Ovary (tissue), 9 donors: ENCODE data around the gene PLXNA3. TPM values are rescaled to one million over a fixed set of nuclear protein-coding genes. Genes with fewer than 3 reads are reported as not detected.

ENCODE experiments used
- DNase-seq, 5 donors: peaks; one replicate each; pipeline ENCODE4 v3.0.0-alpha.2; 2019 to 2020
- H3K27ac ChIP-seq, 2 donors: fragments of 200-600 bp; one replicate each; pipeline versions ENCODE4 v1.5.1 to v1.8.0; 2019 to 2022
- H3K27me3 ChIP-seq: fragments of 200-600 bp; one replicate; pipeline ENCODE4 v1.8.0; 2022
- H3K36me3 ChIP-seq: fragments of 200-600 bp; sonication (generic); one replicate; pipeline ENCODE4 v1.5.1; 2019
- H3K4me1 ChIP-seq: one replicate; pipeline ENCODE4 v1.8.1; 2013; ENCODE audit warnings: mild to moderate bottlenecking, moderate library complexity; ENCODE audit not compliant: insufficient read depth
- H3K4me3 ChIP-seq: fragments of 200-600 bp; sonication (generic); one replicate; pipeline ENCODE4 v1.5.1; 2017
- H3K9me3 ChIP-seq, 2 donors: fragments of 200-600 bp in 1 of 2; sonication (generic) in 1 of 2; one replicate each; pipeline versions ENCODE4 v1.5.1 to v1.8.1; 2013 to 2019; ENCODE audit warnings: mild to moderate bottlenecking in 1 of 2, moderate library complexity in 1 of 2
- EP300 ChIP-seq: sonication (generic); formaldehyde crosslinking; IDR thresholded peaks from one replicate; pipeline ENCODE4 v1.6.1; 2017; ENCODE audit warnings: antibody characterized with exemption
- POLR2A ChIP-seq: fragments of 450-650 bp; IDR thresholded peaks from one replicate; pipeline ENCODE4 v1.6.1; 2017; ENCODE audit warnings: antibody characterized with exemption, mild to moderate bottlenecking, moderate library complexity
- WGBS, 3 donors: extraction: QIAGEN DNeasy Blood & Tissue Kit in 1 of 3; methylation state at CpG; one replicate each; pipeline versions ENCODE4 v1.1.5 to v1.1.7; 2013 to 2017; 5-methylcytosine and 5-hydroxymethylcytosine counted together
- intact Hi-C, 4 donors: fragments of 100-400 bp; cut with DNase I; formaldehyde crosslinking; loops; one replicate each; pipeline versions ENCODE4 v1.11.0 to v1.15.1; 2022 to 2023
- polyA plus RNA-seq, 2 donors: library from polyadenylated mRNA; stranded (reverse); fragments of 200-250 nt in 1 of 2; fragments of 350-450 nt in 1 of 2; fragmentation: Illumina TruSeq in 1 of 2; extraction: RNeasy Lipid Tissue Mini Kit (QIAGEN cat#74804) in 1 of 2; gene quantifications; one replicate each; pipeline ENCODE4 v1.2.3, GENCODE V29; 2013 to 2014
- total RNA-seq, 7 donors: library from RNA; depleted of rRNA in 2 of 7; stranded (reverse); fragments of >200 nt in 2 of 7; fragmentation: NEBNext Ultra II Directional in 3 of 7; extraction: Animal tissue kit (Norgen Biotek cat#: 25700) in 3 of 7; gene quantifications; one replicate each; pipeline versions ENCODE4 v1.1.0 to v1.2.4, GENCODE V29; 2016 to 2023
- TF ChIP-seq, protein P1 (sequence below), 3 donors: fragments of 450-650 bp in 2 of 3; fragments of 200-600 bp in 1 of 3; IDR thresholded peaks; one replicate each; pipeline versions ENCODE4 v1.5.1 to v1.8.0; 2016 to 2022; ENCODE audit warnings: antibody characterized with exemption in 3 of 3, mild to moderate bottlenecking in 1 of 3
- donor health status: DM: no; HTN: no; CAD: no; lungs with moderate emphysema.
- donor health status: DM: no; HTN: no; CAD: no.
- donor health status: Bipolar disorder and iron deficiency.
- donor health status: DM: yes; HTN: yes; CAD: no.
- donor health status: DM: no; HTN: no; CAD: no.
- donor health status: DM: yes; HTN: yes; CAD: no.

Gene PLXNA3
- total and polyA plus RNA-seq, 9 donors, result 9.5 to 118 (median 43.2) TPM

DNA sequence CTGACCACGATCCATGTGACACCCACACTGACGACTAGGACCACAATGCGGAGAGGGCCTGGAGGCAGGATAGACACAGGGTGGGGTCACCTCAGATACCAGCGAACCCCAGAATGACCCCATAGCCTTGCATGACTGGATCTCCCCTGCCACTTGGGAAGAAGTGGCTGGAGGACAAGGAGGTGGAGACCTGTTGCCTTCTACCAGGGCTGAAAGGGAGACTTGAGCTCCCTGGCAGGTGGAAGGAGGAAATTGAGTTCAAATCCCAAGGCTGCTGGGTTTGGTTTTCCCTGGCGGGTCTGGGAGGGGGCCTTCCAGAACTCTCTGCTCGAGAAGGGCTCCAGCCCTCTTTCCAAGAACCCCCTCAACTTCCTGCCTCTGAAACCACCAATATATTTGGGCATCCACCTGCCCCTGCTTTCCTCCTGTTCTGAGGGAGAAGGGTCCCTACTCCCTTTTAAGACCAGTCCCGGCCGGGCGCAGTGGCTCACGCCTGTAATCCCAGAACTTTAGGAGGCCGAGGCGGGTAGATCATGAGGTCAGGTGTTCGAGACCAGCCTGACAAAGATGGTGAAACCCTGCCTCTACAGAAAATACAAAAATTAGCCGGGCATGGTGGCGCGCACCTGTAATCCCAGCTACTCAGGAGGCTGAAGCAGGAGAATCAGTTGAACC lies 54.9 kb downstream of the PLXNA3 start:
- peak overlapping the region in 1 of 2 donors; percentile 12 for H3K27ac ChIP-seq
- H3K36me3 ChIP-seq, result no peaks in the 10 kb centered on the region
- intact Hi-C loops, result no loop called here
- H3K9me3 ChIP-seq, result no peaks in the 10 kb centered on the region
- WGBS, 3 donors, result 87 to 90% (median 88%) methylated on average over 16 of the region's 16 CpGs
- DNase-seq, result no peak
- no peaks in the 10 kb centered on the region for H3K27me3 ChIP-seq
- peaks cover 4% of the 10 kb centered on the region for H3K4me1 ChIP-seq
- TF ChIP-seq POLR2A (no peak), EP300 (no peak)
- TF ChIP-seq, protein P1, sequence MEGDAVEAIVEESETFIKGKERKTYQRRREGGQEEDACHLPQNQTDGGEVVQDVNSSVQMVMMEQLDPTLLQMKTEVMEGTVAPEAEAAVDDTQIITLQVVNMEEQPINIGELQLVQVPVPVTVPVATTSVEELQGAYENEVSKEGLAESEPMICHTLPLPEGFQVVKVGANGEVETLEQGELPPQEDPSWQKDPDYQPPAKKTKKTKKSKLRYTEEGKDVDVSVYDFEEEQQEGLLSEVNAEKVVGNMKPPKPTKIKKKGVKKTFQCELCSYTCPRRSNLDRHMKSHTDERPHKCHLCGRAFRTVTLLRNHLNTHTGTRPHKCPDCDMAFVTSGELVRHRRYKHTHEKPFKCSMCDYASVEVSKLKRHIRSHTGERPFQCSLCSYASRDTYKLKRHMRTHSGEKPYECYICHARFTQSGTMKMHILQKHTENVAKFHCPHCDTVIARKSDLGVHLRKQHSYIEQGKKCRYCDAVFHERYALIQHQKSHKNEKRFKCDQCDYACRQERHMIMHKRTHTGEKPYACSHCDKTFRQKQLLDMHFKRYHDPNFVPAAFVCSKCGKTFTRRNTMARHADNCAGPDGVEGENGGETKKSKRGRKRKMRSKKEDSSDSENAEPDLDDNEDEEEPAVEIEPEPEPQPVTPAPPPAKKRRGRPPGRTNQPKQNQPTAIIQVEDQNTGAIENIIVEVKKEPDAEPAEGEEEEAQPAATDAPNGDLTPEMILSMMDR (IDR thresholded peaks at IDR 0.05), result no peak
- H3K4me3 ChIP-seq, result no peak overlapping the region

DNA sequence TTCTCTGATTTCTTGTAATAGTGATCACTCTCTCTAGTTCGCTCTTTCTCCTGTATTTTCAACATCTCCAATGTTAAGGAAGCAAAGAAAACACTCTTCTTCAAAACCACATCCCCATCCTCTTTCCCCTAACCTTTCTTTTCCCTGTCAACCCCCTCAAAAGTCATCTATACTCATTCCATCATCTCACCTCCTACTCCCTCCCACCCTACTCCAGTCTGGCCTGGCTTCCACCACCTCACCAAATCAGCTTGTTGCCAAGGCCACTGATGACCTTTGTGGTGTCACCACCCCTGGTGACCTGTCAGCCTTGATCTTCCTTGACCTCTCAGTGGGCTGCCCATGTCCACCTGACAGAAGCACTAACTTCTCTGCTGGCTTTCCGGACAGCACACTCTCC lies 55.6 kb downstream of the PLXNA3 start:
- Histone ChIP-seq H3K9me3 (no peaks in the 10 kb centered on the region), H3K27ac (no peak overlapping the region), H3K36me3 (no peaks in the 10 kb centered on the region), H3K4me1 (peaks cover 4% of the 10 kb centered on the region), H3K27me3 (no peaks in the 10 kb centered on the region), H3K4me3 (no peak overlapping the region)
- intact Hi-C loops, result no loop called here
- no peak for TF ChIP-seq EP300
- no peak for TF ChIP-seq POLR2A
- TF ChIP-seq, protein P1 (IDR thresholded peaks at IDR 0.05), result no peak
- DNase-seq, result no peak
- WGBS, 3 donors, result 75 to 89% (median 81%) methylated on average over 2 of the region's 2 CpGs

DNA sequence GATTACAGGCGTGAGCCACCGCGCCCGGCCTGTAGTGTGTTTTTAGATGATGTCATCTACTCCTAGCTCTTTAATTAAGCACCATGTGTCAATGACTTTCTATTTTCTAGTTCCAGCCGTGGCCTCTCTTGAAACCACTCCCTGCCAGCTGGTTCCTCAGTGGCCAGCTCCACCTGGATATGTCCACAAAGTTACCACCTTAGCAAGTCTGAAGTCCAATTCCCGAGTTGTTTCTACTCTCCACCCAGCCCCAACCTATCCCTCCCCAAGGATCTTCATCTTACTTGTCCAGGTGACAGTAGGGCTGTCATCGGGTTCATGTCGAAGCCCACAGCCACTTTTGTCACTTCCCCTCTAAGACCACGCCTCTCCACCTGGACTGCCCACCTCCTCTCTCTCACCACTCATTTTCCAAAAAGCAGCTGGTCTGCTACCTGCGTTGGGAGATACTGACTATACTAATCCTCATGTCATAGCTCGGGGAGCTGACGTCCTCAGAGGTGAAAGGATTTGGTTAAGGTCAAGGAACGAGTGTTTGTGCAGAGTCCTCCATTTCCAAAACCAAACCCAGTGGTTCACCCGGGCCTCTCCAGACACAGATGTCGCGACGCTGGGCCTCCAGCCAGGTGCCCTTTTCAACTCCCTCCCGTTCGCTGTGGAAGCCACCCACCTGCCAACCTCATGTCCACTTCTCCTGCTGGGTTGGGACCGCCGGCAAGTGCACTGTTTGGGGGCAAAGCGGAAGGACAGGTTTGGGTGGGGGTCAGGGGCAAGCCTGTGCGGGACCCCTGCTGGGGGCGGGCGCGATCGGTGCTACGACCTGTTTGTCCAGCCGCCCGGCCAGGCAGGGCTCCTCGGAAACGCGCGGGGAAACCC lies 57.2 kb downstream of the PLXNA3 start:
- H3K9me3 ChIP-seq, result no peaks in the 10 kb centered on the region
- peaks cover 4% of the 10 kb centered on the region for H3K4me1 ChIP-seq
- intact Hi-C loops, result no loop called here
- no peaks in the 10 kb centered on the region for H3K27me3 ChIP-seq
- WGBS, 3 donors, result 38 to 56% (median 49%) methylated on average over 27 to 34 of the region's 34 CpGs
- TF ChIP-seq, protein P1 (IDR thresholded peaks at IDR 0.05), result no peak
- TF ChIP-seq POLR2A (no peak), EP300 (no peak)
- peak in 3 of 5 donors; percentile 56 to 72 (median 64) for DNase-seq
- H3K27ac ChIP-seq, result peak overlapping the region; percentile 64 to 99
- H3K4me3 ChIP-seq, result peak overlapping the region; percentile 53
- no peaks in the 10 kb centered on the region for H3K36me3 ChIP-seq

DNA sequence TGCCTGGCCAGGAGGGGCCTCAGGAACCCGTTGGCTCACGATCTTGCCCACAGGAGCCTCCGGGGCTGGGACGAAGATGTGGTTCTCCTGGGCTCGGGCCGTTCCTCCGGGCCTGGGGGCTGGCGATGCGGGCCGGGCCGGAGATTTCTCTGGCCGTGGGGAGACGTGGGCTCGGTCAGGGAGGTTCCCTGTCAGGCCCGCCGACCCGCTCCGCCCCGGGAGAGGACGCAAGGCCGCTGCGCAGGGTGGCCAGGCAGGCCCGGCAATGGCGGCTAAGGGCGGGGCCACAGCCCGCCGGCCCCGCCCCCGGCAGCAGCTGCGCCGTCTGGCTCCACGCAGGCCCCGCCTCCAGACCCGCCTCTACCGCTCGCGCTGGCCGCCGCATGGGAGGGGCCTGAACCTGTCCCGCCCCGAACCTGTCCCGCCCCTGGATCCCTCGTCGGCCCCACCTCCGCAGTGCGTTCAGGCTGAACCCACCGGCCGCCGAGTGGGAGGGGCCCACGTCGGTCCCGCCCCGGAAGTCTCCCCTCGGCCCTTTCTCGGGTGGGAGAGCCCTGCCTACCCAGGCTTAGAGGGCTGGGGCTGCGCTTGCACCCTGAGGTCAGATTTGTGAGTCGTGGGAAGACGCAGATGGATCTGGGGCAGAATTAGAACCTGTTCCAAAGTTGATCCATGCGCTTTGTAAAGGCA lies 58.0 kb downstream of the PLXNA3 start, which contains the start of gene FAM3A:
Gene FAM3A, minus strand, starts transcription at position 267 of the 690 bp plus-strand sequence. CDS start 460 bp downstream, outside the sequence.
- Histone ChIP-seq H3K9me3 (no peaks in the 10 kb centered on the region), H3K4me1 (peaks cover 4% of the 10 kb centered on the region), H3K4me3 (peak within 1 kb of the TSS; percentile 53), H3K27me3 (no peaks in the 10 kb centered on the region), H3K36me3 (no peaks in the 10 kb centered on the region), H3K27ac (peak within 1 kb of the TSS; percentile 91 to 99)
- peak; percentile 95 for TF ChIP-seq POLR2A
- TF ChIP-seq, protein P1 (IDR thresholded peaks at IDR 0.05), result no peak
- TF ChIP-seq EP300, result no peak
- intact Hi-C loops, result no loop called here
- WGBS, 3 donors, result 32 to 45% (median 38%) methylated on average over 42 to 59 of the region's 59 CpGs
- peak; percentile 93 to 95 (median 95) for DNase-seq
